NCI-H2196 (cell line): Measurements from ENCODE around the gene COTL1.
"Not testable (repeated sequence)": the region's sequence is repeated elsewhere in the genome, so short reads cannot be mapped to it uniquely, and the experiment has no call there.

Experiments used
- DNase-seq: peaks from one replicate; lab custom pipeline; 2025; ENCODE audit not compliant: unreplicated experiment; lab: John Stamatoyannopoulos, UW

COTL1 gene

GRCh38 chr16:84574191-84574590, 43.7 kb downstream of the COTL1 start:
- DNase-seq: no peak

DNA sequence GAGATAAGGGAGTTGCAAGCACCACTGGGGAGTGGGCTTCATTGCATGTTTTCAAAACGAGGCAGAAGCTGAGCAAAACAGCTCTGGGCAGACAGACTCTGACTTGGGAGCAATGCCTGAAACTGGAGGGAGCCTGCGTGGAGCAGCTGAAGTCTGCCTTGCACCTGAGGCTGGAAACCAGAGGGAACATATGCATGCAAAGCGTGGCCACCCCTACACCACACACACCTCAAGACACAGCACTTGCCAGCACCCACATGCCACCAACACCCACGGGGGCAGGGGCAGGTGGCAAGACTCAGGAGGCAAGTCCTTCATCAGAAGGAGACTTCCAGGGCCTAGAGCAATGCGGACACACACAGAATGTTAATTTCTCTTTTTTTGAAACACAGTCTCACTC, 45.8 kb downstream of the COTL1 start:
- no peak for DNase-seq

DNA sequence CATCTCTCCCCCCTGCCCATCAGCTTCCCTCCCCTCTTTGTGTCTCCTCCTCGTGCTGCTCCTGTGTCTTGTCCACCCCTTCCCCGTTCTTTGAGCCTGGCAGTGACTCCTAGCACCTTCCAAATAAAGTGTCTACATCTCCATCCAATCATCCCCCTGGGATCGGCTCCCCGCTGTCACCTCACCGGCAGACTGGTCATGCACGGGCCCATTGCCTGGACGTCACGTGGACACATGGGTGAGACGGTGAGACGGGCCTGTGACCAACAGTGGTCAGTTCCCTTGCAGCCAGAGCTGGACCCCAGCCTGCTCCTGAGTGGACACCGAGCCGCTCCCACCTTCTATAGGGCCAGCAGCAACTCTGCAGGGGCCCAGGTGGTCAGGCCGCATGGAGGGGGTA, 46.4 kb downstream of the COTL1 start:
- no peak for DNase-seq

- DNase-seq: no peak
Measured at GRCh38 chr16:84570739-84571403, 47.0 kb downstream of the COTL1 start.

- no peak for DNase-seq
Measured at GRCh38 chr16:84569382-84569987, 48.4 kb downstream of the COTL1 start.

DNA sequence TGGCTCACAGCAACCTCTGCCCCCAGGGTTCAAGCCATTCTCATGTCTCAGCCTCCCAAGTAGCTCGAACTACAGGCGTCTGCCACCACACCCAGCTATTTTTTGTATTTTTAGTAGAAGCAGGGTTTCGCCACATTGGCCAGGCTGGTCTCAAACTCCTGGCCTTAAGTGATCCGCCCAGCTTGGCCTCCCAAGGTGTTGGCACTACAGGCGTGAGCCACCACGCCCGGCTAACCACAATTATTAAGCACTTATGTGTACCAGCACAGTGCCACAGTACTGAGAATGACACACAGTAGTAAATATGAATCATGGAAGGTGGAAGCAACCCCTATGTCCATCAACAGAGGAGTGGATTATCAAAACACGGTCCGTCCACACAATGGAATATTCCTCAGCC, 49.8 kb downstream of the COTL1 start:
- DNase-seq: no peak

DNA sequence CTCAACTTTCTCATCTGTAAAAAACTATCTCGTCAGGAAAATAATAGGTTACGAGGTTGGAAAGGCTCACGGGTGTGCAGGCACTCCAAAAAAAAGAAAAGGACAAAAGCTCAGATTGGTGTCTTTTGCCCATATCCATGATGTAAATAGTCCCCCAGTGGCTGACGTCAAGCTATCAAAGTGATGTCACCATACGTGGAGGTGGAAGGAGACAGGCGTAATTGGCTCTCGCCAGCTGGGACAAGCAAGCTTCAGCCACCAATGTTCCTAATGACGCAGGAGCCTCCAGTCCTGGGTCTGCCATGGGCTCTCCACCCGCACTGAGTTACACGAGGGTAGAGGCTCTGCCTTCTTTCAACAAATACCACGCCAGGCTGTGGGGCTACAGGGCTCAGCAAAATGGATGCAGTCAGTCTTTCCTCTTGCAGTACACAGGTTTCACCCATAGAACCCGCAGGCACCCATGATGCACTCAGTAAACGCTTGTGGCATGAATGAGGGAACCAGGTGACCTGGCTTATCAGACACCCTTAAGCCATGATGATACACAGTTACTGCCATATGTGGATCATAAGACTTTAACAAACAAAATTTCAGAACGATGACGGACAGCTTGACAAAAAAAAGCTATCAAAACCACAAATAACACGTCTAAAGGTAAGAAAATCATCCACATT, 50.5 kb downstream of the COTL1 start:
- DNase-seq: no peak

- DNase-seq: no peak
Measured at GRCh38 chr16:84566545-84567257, 51.2 kb downstream of the COTL1 start.

DNA sequence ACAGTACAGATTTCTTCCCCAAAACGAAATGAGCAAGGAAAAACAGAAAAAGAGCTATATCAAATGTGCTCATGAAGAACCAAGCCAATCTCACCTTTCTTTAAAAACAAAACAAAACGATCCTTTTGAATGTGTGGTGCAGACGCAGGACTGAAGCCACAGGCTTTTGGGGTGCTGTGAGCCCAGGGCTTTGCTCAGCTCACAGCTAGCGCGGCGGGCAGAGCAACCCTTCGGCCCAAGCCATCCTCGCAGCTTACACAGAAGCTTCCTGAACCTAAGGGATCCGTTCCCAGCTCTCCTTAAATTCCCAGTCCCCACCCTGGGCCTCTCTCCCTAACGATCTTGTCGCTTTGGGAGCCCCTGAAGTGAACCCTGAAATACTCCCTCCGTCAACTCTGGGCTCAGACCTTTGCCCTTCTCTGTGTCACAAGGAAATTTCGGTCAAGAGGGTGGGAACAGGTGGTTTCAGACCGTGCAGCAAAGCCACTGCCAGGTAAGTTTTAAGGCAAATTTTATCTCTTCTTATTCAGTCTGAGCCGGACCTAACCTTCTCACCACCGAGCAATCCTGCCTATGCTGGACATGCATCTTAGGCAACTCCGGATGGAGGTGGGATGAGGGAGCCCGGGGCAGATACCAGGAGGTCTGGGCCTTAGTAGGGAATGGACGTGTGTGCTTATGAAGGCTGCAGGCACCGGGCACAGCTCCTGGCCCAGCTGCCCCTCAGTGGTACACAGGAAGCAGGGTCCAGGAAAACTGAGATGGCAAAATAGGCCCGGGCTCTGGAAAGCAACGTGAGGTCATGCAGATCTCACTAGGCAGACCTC, 52.0 kb downstream of the COTL1 start:
- DNase-seq: no peak

DNA sequence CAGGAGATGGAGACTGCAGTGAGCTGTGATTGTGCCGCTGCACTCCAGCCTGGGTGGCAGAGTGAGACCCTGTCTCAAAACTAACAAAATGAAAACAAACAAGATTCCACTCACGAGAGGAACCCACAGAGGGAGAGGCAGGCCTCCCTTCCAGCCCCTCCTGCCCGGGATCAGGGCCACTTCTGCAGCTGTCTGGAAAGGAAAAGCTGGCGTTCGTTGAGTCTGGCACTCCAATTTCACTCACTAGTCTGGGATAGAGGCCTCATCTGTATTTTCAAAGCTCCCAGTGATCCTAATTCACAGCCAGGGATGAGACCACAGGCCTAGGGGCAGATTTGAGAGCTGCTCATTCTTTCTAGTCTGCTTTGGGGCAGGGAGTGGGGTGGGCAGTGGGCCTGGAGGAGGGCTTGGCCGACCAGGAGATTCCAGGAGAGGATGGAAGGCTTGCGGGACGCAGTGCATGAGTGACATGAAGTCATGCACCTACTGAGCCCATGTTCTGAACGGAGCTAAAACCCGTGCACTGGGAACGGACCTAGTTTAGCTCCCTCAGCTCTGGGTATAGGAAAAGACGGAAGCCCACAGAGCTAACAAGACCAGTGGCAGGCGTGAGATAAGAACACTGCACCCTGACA, 54.0 kb downstream of the COTL1 start:
- DNase-seq: no peak

DNA sequence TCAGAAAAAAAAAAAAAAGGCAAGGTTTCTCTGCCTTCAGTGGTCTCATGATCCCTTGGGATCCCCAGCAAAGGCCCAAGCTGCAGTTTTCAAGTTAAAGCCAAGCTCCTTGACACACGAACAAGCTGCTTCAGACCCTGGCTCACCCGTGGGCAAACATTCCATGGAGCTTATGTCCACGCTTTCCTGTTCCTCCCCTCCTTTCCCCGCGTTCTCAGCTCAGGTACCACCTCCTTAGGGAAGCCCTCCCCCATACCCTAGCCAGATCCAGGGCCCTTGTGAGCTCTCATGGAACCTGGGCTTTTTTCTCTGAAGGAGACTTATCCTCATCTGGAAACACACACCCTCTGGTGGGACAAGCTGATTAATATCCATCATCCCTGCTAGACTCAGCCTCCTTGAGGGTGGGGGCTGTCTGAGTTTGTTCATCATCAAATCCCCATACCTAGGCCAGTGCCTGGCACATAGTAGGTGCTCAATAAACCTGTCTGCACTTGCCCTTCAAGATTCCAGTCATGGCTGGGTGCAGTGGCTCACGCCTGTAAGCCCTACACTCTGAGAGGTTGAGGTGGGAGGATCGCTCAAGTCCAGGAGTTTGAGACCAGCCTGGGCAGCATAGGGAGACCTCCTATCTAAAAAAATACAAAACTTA, 54.7 kb downstream of the COTL1 start:
- no peak for DNase-seq

DNA sequence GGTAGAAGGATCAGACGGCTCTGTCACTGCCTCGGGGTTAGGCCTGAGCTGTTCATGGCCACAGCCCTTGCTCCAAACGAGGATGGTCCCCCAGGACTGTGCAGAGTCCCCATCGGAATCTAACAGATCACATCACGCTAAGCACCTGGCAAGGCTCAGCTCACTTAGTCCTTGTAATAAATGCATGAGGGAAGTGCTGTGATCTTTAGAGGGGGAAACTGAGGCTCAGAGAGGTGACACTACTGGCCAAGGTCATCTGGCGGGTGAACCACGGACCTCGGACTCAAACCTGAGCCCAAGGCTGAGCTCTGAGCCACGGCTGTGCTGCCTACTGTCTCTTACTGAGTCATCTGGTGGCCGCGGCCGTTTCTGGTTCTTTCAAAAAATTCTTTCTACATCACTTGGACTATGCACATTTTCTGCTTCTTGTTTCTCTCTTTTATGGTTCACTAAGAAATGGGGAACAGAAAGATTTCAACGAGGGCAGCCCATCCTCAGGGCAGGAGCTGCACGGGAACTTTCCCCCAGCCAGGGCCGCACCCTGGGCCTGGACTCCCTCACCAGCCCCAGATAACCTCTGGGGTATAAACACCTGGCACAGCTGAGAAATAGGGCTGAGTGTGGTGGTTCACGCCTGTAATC, 55.6 kb downstream of the COTL1 start:
- no peak for DNase-seq

- DNase-seq: no peak
Measured at GRCh38 chr16:84561291-84561690, 56.6 kb downstream of the COTL1 start.

DNA sequence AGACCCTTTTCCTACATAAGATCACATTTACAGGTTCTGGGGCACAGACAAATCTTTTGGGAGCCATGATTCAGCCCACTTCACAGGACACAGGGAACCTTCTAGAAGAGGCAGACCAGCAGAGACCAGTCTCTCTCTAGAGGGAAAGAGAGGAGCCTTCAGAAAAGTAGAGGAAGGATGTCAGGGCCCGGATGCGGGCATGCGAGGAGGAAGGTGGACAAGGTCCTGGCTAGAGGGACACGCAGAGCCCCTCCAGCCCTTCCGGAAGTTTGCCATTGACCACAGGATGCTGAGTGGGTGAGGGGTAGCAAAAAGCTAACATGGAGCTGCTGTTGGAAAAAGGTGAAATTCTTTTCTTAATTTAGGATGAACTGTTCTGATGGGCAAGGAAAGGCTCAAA, 57.6 kb downstream of the COTL1 start:
- no peak for DNase-seq

DNA sequence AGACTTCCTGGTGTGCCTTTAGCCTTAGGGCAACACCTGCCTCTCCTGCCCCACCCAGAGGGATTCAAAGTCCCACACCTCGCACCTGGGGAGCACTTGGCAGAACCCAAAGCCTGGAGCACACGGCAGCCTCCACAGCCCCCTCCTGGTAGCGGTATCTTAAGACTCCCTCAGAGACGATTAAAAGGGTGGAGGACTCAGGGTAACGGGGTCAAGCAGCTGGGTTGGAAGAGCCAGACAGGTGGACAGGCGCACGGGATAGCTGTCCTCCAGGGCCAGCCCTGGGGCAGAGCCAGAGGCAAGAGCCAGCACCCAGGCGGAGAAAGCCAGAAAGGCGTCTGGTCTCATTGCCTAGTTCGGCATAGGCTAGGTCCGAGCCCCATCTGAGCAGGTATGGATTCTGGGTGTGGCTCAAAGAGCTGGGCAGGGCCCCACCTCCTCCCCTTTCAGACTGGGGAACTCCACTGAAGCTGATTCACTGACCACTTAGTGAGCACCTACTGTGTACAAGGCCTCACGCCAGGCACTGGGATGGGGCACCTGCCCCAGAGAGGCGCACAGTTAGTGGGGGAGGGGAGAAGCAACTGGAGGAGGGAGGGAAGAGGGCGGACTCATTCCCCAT, 58.5 kb downstream of the COTL1 start:
- DNase-seq: peak; percentile 46

- DNase-seq: not testable (repeated sequence)
Measured at GRCh38 chr16:84558850-84559249, 59.0 kb downstream of the COTL1 start.

GRCh38 chr16:84557504-84557903, 60.4 kb downstream of the COTL1 start:
- DNase-seq: no peak

GRCh38 chr16:84557059-84557458, 60.8 kb downstream of the COTL1 start:
- DNase-seq: no peak
